H1 (cell line): ENCODE data around the gene MAN1C1.

ENCODE experiments used
- EP300 ChIP-seq, 2 experiments: IDR thresholded peaks; 1 replicate in 1 of 2; 2 replicates in 1 of 2; pipeline ENCODE4 v1.6.1; 2011 to 2012; ENCODE audit warnings: low read depth in 2 of 2, low read length in 2 of 2, mild to moderate bottlenecking in 2 of 2, borderline replicate concordance in 1 of 2, inconsistent platforms in 1 of 2, moderate library complexity in 1 of 2
- POU5F1 ChIP-seq: IDR thresholded peaks from 2 replicates; pipeline ENCODE4 v1.6.1; 2011; ENCODE audit warnings: low read depth, mild to moderate bottlenecking, low read length, moderate library complexity
- TF ChIP-seq, protein P1 (sequence below), 3 experiments: IDR thresholded peaks; 1 replicate in 2 of 3; 2 replicates in 1 of 3; pipeline versions ENCODE4 v1.5.1 to v1.6.1; 2011; ENCODE audit warnings: low read length in 3 of 3, mild to moderate bottlenecking in 3 of 3, inconsistent platforms in 2 of 3, low read depth in 1 of 3, moderate library complexity in 1 of 3; ENCODE audit not compliant: insufficient read depth in 1 of 3; ENCODE audit errors: control extremely low read depth in 1 of 3

- TF ChIP-seq, protein P1, sequence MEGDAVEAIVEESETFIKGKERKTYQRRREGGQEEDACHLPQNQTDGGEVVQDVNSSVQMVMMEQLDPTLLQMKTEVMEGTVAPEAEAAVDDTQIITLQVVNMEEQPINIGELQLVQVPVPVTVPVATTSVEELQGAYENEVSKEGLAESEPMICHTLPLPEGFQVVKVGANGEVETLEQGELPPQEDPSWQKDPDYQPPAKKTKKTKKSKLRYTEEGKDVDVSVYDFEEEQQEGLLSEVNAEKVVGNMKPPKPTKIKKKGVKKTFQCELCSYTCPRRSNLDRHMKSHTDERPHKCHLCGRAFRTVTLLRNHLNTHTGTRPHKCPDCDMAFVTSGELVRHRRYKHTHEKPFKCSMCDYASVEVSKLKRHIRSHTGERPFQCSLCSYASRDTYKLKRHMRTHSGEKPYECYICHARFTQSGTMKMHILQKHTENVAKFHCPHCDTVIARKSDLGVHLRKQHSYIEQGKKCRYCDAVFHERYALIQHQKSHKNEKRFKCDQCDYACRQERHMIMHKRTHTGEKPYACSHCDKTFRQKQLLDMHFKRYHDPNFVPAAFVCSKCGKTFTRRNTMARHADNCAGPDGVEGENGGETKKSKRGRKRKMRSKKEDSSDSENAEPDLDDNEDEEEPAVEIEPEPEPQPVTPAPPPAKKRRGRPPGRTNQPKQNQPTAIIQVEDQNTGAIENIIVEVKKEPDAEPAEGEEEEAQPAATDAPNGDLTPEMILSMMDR (IDR thresholded peaks at IDR 0.05; ENCODE audit: control extremely low read depth in 1 of 3, insufficient read depth in 1 of 3, low read depth in 1 of 3, low read length in 3 of 3), result no peak
- TF ChIP-seq POU5F1, result no peak
- no peak for TF ChIP-seq EP300 (IDR thresholded peaks at IDR 0.05; ENCODE audit: borderline replicate concordance in 1 of 2, low read depth in 2 of 2, low read length in 2 of 2)
Measured at GRCh38 chr1:25662061-25662460, 45.5 kb downstream of the MAN1C1 start.
